Astrocyte (in vitro differentiated cells and primary cell): ENCODE data around the gene SLC1A3. TPM values are rescaled to one million over a fixed set of nuclear protein-coding genes. Genes with fewer than 3 reads are reported as not detected.

Source experiments
- DNase-seq: peaks from one replicate; pipeline ENCODE4 v3.0.0-alpha.2; 2010; ENCODE audit warnings: low read depth
- FAIRE-seq: peaks from 2 replicates; lab custom pipeline; 2011; peaks lifted over from hg19 to GRCh38; lab: Jason Lieb, UNC
- H2AFZ ChIP-seq: 2 replicates; pipeline ENCODE4 v1.6.0; 2012; ENCODE audit warnings: low read depth, low read length, inconsistent platforms
- H3K27ac ChIP-seq: 2 replicates; pipeline ENCODE4 v1.5.1; 2011; ENCODE audit warnings: low read depth, low read length, inconsistent platforms
- H3K27me3 ChIP-seq: 2 replicates; pipeline ENCODE4 v1.6.0; 2011; ENCODE audit warnings: low read length, inconsistent platforms; ENCODE audit not compliant: insufficient read depth
- H3K36me3 ChIP-seq: 2 replicates; pipeline ENCODE4 v1.5.1; 2011; ENCODE audit warnings: low read length, inconsistent platforms; ENCODE audit not compliant: insufficient read depth
- H3K4me1 ChIP-seq: 2 replicates; pipeline ENCODE4 v1.5.1; 2011; ENCODE audit warnings: low read length, inconsistent platforms; ENCODE audit not compliant: insufficient read depth
- H3K4me2 ChIP-seq: 2 replicates; pipeline ENCODE4 v1.6.0; 2012; ENCODE audit warnings: low read length, inconsistent platforms
- H3K4me3 ChIP-seq: 2 replicates; pipeline ENCODE4 v1.5.1; 2011; ENCODE audit warnings: low read depth, mild to moderate bottlenecking, low read length, inconsistent platforms; ENCODE audit not compliant: insufficient read depth
- H3K79me2 ChIP-seq: 2 replicates; pipeline ENCODE4 v1.6.0; 2012; ENCODE audit warnings: mild to moderate bottlenecking, low read length, inconsistent platforms; ENCODE audit not compliant: insufficient read depth
- H3K9ac ChIP-seq: 2 replicates; pipeline ENCODE4 v1.6.0; 2012; ENCODE audit warnings: mild to moderate bottlenecking, low read length, inconsistent platforms
- H3K9me3 ChIP-seq: 2 replicates; pipeline ENCODE4 v1.5.1; 2012; ENCODE audit warnings: low read depth, mild to moderate bottlenecking, low read length, inconsistent platforms; ENCODE audit not compliant: insufficient read depth
- H4K20me1 ChIP-seq: 2 replicates; pipeline ENCODE4 v1.6.0; 2012; ENCODE audit warnings: low read length, inconsistent platforms; ENCODE audit not compliant: insufficient read depth
- H3K27ac Mint-ChIP-seq: one replicate; pipeline ENCODE4 v1.8.0; 2021; ENCODE audit warnings: mild to moderate bottlenecking, mixed read lengths; ENCODE audit not compliant: unreplicated experiment
- H3K27me3 Mint-ChIP-seq: one replicate; pipeline ENCODE4 v1.8.0; 2021; ENCODE audit warnings: low read depth, mixed read lengths; ENCODE audit not compliant: unreplicated experiment
- H3K36me3 Mint-ChIP-seq: one replicate; pipeline ENCODE4 v1.8.0; 2021; ENCODE audit warnings: low read depth, mixed read lengths; ENCODE audit not compliant: unreplicated experiment
- H3K4me1 Mint-ChIP-seq: one replicate; pipeline ENCODE4 v1.8.0; 2021; ENCODE audit warnings: low read depth, mixed read lengths; ENCODE audit not compliant: unreplicated experiment
- H3K4me3 Mint-ChIP-seq: one replicate; pipeline ENCODE4 v1.8.0; 2021; ENCODE audit warnings: mild to moderate bottlenecking, moderate library complexity, mixed read lengths; ENCODE audit not compliant: unreplicated experiment
- H3K9me3 Mint-ChIP-seq: one replicate; pipeline ENCODE4 v1.8.0; 2021; ENCODE audit warnings: mild to moderate bottlenecking, mixed read lengths; ENCODE audit not compliant: unreplicated experiment
- EZH2 ChIP-seq: IDR thresholded peaks from 2 replicates; pipeline ENCODE4 v1.6.1; 2012; ENCODE audit warnings: mild to moderate bottlenecking, low read length, inconsistent platforms; ENCODE audit not compliant: insufficient read depth
- total RNA-seq: library from RNA; stranded (reverse); gene quantifications from 2 replicates; pipeline ENCODE4 v1.2.1, GENCODE V29; 2021
- TF ChIP-seq, protein P1 (sequence below): IDR thresholded peaks from 2 replicates; pipeline ENCODE4 v1.5.1; 2011; ENCODE audit warnings: low read depth, mild to moderate bottlenecking, inconsistent platforms, low read length, moderate library complexity; ENCODE audit not compliant: insufficient read depth

The SLC1A3 gene
- total RNA-seq, 1 donor from 2014 or later: 23.8 TPM

DNA sequence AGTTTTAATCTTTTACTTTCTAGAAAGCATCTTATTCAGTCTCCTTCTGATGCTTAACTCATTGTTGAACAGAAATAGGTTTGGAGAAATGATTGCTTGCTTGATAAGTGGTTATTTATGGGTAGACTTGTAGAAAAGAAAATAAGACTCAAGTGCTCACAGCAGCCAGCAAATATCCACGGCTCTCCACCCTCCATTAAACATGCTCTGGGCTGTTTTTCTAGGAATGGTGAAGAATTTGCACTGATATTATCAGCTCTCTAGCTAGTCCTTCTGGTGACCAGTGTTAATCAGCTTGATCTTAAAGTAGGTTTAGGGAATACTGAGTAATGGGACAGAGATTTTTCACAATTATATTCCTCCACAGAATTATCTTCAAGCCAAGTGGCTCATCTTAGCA is 60.6 kb downstream of the SLC1A3 start:
- Mint-ChIP-seq H3K4me3 (no peak overlapping the region), H3K36me3 (peaks cover 7% of the 10 kb centered on the region), H3K4me1 (peaks cover 32% of the 10 kb centered on the region), H3K27me3 (no peaks in the 10 kb centered on the region), H3K27ac (peak overlapping the region; percentile 7), H3K9me3 (no peaks in the 10 kb centered on the region)
- Histone ChIP-seq H3K36me3 (no peaks in the 10 kb centered on the region), H3K27ac (no peak overlapping the region), H3K4me1 (peaks cover 11% of the 10 kb centered on the region), H3K9me3 (no peaks in the 10 kb centered on the region), H4K20me1 (no peaks in the 10 kb centered on the region), H3K4me3 (no peak overlapping the region), H3K4me2 (no peak overlapping the region), H2AFZ (no peak overlapping the region), H3K27me3 (no peaks in the 10 kb centered on the region), H3K79me2 (no peaks in the 10 kb centered on the region), H3K9ac (no peak overlapping the region)
- DNase-seq: no peak
- TF ChIP-seq, protein P1, sequence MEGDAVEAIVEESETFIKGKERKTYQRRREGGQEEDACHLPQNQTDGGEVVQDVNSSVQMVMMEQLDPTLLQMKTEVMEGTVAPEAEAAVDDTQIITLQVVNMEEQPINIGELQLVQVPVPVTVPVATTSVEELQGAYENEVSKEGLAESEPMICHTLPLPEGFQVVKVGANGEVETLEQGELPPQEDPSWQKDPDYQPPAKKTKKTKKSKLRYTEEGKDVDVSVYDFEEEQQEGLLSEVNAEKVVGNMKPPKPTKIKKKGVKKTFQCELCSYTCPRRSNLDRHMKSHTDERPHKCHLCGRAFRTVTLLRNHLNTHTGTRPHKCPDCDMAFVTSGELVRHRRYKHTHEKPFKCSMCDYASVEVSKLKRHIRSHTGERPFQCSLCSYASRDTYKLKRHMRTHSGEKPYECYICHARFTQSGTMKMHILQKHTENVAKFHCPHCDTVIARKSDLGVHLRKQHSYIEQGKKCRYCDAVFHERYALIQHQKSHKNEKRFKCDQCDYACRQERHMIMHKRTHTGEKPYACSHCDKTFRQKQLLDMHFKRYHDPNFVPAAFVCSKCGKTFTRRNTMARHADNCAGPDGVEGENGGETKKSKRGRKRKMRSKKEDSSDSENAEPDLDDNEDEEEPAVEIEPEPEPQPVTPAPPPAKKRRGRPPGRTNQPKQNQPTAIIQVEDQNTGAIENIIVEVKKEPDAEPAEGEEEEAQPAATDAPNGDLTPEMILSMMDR: no peak
- TF ChIP-seq EZH2: no peak
- FAIRE-seq: peak; percentile 52

DNA sequence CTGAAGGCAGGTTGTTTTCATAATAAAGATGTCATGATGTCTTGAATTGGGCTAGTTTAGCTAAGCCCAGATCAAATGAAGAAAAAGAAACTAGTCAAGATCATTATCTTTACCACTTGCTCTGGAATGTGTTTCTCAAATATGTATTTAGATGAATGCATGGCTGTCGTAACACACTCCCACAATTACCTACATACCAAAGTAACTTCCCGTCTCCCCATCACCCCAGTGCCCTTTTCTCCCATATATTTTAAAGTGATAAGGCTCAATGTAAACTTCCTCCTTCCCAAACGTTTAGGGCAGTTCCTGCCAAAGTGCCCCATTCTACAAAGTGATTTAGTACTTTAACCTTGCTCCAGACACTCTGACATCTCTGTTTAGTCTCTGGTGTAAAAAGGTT is 61.4 kb downstream of the SLC1A3 start:
- Histone ChIP-seq H3K79me2 (no peaks in the 10 kb centered on the region), H3K36me3 (no peaks in the 10 kb centered on the region), H3K4me3 (no peak overlapping the region), H3K9me3 (no peaks in the 10 kb centered on the region), H2AFZ (no peak overlapping the region), H3K27ac (no peak overlapping the region), H3K4me1 (peaks cover 4% of the 10 kb centered on the region), H3K9ac (no peak overlapping the region), H3K27me3 (no peaks in the 10 kb centered on the region), H3K4me2 (no peak overlapping the region), H4K20me1 (no peaks in the 10 kb centered on the region)
- H3K36me3 Mint-ChIP-seq: peaks cover 13% of the 10 kb centered on the region
- peaks cover 32% of the 10 kb centered on the region for H3K4me1 Mint-ChIP-seq
- H3K27me3 Mint-ChIP-seq: no peaks in the 10 kb centered on the region
- H3K9me3 Mint-ChIP-seq: no peaks in the 10 kb centered on the region
- FAIRE-seq (peak; percentile 9), DNase-seq (peak; percentile 22)
- no peak for TF ChIP-seq EZH2
- TF ChIP-seq, protein P1: no peak
- no peak overlapping the region for H3K27ac Mint-ChIP-seq
- no peak overlapping the region for H3K4me3 Mint-ChIP-seq

DNA sequence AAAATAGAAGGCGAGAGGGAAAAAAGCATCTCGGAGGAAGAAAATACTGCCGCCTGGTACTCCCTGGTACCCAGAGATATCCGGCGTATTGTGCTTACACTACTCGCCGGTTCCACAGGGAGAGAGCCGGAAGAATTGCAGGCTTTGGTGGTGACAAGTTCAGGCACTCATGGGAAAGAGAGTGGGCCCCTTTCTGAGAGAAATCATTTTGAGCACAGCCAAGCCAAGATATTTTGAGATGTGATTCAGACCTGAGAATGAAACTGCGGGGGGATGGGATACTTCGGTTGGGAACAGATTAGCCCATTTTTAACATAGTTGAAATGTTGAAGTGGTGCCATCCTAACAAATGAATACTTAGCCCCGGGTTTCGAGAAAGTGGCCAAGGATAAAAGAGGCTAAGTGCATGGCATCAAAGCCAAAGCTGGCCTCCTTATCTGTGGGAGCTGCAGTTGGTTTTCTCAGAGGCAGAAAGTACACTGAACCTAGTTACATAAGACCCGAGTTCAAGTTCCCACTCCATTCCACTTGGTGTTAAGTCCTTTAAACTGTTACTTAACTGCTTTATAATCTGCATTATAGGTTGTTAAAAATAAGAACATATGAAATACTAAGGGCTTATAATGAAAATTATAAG is 62.7 kb downstream of the SLC1A3 start:
- H3K9me3 ChIP-seq: no peaks in the 10 kb centered on the region
- no peak for TF ChIP-seq EZH2
- TF ChIP-seq, protein P1: no peak
- peaks cover 18% of the 10 kb centered on the region for H3K36me3 Mint-ChIP-seq
- no peaks in the 10 kb centered on the region for H3K27me3 ChIP-seq
- DNase-seq: peak; percentile 43
- no peak for FAIRE-seq
- H2AFZ ChIP-seq: no peak overlapping the region
- peaks cover 32% of the 10 kb centered on the region for H3K4me1 Mint-ChIP-seq
- H4K20me1 ChIP-seq: no peaks in the 10 kb centered on the region
- H3K9ac ChIP-seq: no peak overlapping the region
- no peak overlapping the region for H3K4me3 ChIP-seq
- H3K27me3 Mint-ChIP-seq: no peaks in the 10 kb centered on the region
- H3K4me1 ChIP-seq: peaks cover 3% of the 10 kb centered on the region
- no peak overlapping the region for H3K4me2 ChIP-seq
- H3K9me3 Mint-ChIP-seq: no peaks in the 10 kb centered on the region
- no peaks in the 10 kb centered on the region for H3K36me3 ChIP-seq
- H3K27ac ChIP-seq: peak overlapping the region; percentile 27
- no peak overlapping the region for H3K4me3 Mint-ChIP-seq
- H3K79me2 ChIP-seq: no peaks in the 10 kb centered on the region
- H3K27ac Mint-ChIP-seq: no peak overlapping the region
